Ishikawa (cell line): ENCODE results near the gene NDUFB6.

ENCODE experiments used
- CEBPB ChIP-seq: IDR thresholded peaks from 2 replicates; pipeline ENCODE4 v1.6.1; 2012
- CREB1 ChIP-seq: IDR thresholded peaks from 2 replicates; pipeline ENCODE4 v1.6.1; 2012; ENCODE audit warnings: low read depth
- EGR1 ChIP-seq: IDR thresholded peaks from 2 replicates; pipeline ENCODE4 v1.6.1; 2012
- EP300 ChIP-seq: IDR thresholded peaks from 2 replicates; pipeline ENCODE4 v1.6.1; 2012; ENCODE audit warnings: borderline replicate concordance
- FOXM1 ChIP-seq: IDR thresholded peaks from 2 replicates; pipeline ENCODE4 v1.6.1; 2012; ENCODE audit warnings: low read depth, borderline replicate concordance
- NFIC ChIP-seq: IDR thresholded peaks from 2 replicates; pipeline ENCODE4 v1.6.1; 2012
- RAD21 ChIP-seq: IDR thresholded peaks from 2 replicates; pipeline ENCODE4 v1.6.1; 2012; ENCODE audit warnings: low read depth
- TAF1 ChIP-seq: IDR thresholded peaks from 2 replicates; pipeline ENCODE4 v1.6.1; 2012; ENCODE audit warnings: low read depth, mild to moderate bottlenecking
- TCF12 ChIP-seq: IDR thresholded peaks from 2 replicates; pipeline ENCODE4 v1.6.1; 2012; ENCODE audit warnings: low read depth
- TEAD4 ChIP-seq: IDR thresholded peaks from 2 replicates; pipeline ENCODE4 v1.6.1; 2012
- YY1 ChIP-seq: IDR thresholded peaks from 2 replicates; pipeline ENCODE4 v1.6.1; 2012; ENCODE audit warnings: low read depth
- ZBTB7A ChIP-seq: IDR thresholded peaks from 2 replicates; pipeline ENCODE4 v1.6.1; 2012; ENCODE audit warnings: low read depth
- TF ChIP-seq, protein P1 (sequence below): IDR thresholded peaks from 2 replicates; pipeline ENCODE4 v1.6.1; 2012
- TF ChIP-seq, protein P2 (sequence below): IDR thresholded peaks from 2 replicates; pipeline ENCODE4 v1.6.1; 2012
- TF ChIP-seq, protein P3 (sequence below): IDR thresholded peaks from 2 replicates; pipeline ENCODE4 v1.6.1; 2012; ENCODE audit warnings: low read depth, mild to moderate bottlenecking

The NDUFB6 gene

DNA sequence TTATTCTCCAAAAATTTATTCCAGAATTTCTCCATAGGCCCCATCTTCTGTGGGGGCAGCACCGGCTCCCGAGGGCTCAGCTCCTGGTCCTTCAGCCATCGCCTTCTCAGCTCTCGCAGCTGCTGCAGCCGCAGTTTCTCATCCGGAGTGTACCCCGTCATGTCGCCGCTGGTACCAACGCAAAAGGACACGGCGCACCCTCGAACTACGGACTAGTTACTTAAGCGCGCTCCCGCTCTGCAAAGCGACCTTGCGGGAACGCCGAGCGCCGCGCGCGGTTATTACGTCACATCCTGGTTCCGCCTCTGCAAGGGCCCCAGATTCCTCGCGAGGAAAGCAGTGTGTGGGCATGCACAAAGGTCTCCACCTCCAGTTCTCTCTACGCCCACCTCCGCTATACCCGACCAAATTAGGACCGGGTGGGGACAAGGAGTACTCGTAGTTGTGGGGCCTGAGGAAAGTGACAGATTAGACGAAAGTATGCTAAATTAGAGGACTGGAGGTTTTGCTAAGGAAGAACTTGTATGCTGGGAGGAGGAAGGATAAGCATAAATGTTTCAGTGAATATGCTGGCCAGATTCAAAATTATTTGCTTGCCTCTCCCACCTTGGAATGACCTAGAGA is at the start of gene NDUFB6:
NDUFB6 (minus strand) TSS at position 260 of the 624 bp plus-strand sequence; CDS start at position 161, 99 bp downstream.
- TF ChIP-seq TCF12: no peak
- TF ChIP-seq CREB1: peak; percentile 91
- TF ChIP-seq CEBPB: no peak
- TF ChIP-seq, protein P1, sequence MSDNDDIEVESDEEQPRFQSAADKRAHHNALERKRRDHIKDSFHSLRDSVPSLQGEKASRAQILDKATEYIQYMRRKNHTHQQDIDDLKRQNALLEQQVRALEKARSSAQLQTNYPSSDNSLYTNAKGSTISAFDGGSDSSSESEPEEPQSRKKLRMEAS: peak; percentile 89
- peak; percentile 29; the same call in 1 of the 2 replicates for TF ChIP-seq EP300
- peak; percentile 81 for TF ChIP-seq TAF1
- no peak for TF ChIP-seq ZBTB7A
- TF ChIP-seq EGR1: peak; percentile 64
- peak; percentile 45 for TF ChIP-seq TEAD4

DNA sequence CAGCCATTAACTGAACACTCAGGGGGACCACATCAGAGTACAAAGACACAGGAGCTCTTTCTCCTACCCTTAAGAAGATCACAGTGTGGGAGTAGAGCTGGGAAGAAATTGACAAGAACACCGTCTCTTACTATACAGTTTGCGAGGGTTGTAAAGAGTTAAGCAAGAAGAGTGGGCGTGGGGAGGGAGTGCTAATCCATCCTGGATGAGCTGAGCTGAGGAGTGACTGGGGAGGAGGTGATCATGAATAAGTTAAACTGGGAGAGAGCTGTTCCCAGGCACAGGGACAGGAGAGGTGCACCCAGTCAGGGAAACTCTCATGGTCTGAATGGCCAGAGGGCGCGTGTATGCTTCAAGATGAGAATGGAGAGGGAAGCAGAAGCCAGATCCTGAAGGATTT is 45.3 kb upstream of the NDUFB6 start:
- TF ChIP-seq EP300: no peak
- no peak for TF ChIP-seq TEAD4
- no peak for TF ChIP-seq TCF12
- TF ChIP-seq NFIC: no peak
- no peak for TF ChIP-seq TAF1
- TF ChIP-seq, protein P1: no peak
- no peak for TF ChIP-seq FOXM1
- no peak for TF ChIP-seq CEBPB
- no peak for TF ChIP-seq ZBTB7A
- TF ChIP-seq, protein P2, sequence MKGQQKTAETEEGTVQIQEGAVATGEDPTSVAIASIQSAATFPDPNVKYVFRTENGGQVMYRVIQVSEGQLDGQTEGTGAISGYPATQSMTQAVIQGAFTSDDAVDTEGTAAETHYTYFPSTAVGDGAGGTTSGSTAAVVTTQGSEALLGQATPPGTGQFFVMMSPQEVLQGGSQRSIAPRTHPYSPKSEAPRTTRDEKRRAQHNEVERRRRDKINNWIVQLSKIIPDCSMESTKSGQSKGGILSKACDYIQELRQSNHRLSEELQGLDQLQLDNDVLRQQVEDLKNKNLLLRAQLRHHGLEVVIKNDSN: no peak
- TF ChIP-seq YY1: no peak
- no peak for TF ChIP-seq RAD21
- TF ChIP-seq, protein P3, sequence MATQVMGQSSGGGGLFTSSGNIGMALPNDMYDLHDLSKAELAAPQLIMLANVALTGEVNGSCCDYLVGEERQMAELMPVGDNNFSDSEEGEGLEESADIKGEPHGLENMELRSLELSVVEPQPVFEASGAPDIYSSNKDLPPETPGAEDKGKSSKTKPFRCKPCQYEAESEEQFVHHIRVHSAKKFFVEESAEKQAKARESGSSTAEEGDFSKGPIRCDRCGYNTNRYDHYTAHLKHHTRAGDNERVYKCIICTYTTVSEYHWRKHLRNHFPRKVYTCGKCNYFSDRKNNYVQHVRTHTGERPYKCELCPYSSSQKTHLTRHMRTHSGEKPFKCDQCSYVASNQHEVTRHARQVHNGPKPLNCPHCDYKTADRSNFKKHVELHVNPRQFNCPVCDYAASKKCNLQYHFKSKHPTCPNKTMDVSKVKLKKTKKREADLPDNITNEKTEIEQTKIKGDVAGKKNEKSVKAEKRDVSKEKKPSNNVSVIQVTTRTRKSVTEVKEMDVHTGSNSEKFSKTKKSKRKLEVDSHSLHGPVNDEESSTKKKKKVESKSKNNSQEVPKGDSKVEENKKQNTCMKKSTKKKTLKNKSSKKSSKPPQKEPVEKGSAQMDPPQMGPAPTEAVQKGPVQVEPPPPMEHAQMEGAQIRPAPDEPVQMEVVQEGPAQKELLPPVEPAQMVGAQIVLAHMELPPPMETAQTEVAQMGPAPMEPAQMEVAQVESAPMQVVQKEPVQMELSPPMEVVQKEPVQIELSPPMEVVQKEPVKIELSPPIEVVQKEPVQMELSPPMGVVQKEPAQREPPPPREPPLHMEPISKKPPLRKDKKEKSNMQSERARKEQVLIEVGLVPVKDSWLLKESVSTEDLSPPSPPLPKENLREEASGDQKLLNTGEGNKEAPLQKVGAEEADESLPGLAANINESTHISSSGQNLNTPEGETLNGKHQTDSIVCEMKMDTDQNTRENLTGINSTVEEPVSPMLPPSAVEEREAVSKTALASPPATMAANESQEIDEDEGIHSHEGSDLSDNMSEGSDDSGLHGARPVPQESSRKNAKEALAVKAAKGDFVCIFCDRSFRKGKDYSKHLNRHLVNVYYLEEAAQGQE: no peak
- no peak for TF ChIP-seq CREB1
- no peak for TF ChIP-seq EGR1

DNA sequence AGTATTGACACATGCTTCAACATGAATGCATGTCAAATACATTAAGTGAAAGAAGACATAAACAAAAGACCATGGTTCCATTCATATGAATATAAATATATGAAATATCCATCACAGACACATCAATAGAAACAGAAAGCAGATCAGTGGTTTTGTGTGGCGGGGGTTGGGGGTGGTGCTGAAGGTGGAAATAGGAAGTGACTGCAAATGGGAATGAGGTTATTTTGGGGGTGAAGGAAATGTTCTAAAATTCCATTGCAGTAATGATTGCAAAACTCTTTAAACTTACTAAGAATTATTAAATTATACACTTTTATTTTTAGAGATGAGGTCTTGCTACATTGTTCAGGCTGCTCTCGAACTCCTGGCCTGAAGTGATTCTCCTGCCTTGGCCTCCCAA is 33.9 kb upstream of the NDUFB6 start:
- TF ChIP-seq, protein P3: no peak
- no peak for TF ChIP-seq EP300
- TF ChIP-seq FOXM1: no peak
- no peak for TF ChIP-seq EGR1
- TF ChIP-seq CEBPB: no peak

DNA sequence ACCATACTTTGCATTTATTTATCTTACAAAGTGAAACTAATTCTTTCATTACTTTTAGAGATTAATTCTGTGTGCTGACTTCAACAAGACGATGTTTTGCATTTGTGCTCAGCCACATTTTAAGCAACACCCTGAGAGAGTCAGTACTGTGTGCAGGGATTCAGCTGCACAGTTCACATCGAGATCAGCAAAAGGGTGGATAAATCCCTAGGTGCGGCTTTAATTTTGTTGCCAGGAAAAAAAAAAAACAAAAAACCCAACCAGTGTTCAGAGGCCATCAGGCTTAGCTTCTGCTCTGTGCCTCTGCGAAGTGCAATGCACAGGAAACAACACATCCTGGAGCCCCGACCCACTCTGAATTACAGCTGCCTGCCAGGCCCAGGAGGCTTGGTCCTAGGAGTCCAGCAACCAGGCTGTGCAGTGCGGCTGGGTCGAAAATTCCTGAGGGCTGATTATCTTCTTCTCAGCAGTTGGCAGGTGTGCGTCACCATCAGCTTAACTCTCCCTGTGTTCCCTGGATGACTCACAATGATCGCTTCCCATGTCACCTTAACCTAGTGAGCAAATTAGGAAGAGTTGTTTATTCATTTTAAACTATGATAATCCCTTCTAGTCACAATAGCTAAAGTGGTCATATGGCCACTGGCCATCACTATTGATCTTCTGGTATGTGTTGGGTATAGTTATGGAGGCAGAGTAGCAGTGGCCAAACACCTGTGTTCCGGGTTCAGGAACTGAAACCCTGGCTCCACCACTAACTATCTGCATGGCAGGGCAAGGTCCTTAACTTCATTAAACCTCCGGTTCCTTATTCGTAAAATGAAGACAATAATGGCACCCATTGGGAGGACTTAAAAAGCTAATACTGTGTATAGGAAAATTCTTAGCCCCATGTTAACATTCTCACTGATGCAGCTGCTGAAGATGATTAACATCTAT is 31.2 kb upstream of the NDUFB6 start:
- TF ChIP-seq EP300: no peak
- no peak for TF ChIP-seq YY1
- TF ChIP-seq TCF12: no peak
- no peak for TF ChIP-seq FOXM1
- no peak for TF ChIP-seq NFIC
- TF ChIP-seq, protein P1: no peak

DNA sequence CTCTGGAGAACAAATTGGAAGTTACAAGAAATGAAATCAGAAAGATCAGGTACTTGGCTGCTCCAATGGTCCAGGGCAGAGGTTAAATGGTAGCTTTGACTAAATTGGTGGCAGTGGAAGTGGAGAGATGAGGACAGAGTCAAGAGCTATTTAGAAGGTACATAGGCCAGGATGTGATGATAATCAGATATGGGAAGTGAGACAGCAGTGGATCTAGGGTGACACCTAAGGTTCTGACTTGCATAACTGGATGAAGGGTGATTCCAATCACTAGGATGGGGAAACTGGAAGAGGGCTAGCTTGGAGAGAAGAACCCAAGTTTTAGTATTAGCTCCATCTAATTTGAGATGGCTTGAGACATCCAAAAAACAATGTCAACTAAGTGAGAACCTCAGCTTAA is 24.0 kb upstream of the NDUFB6 start:
- TF ChIP-seq YY1 (no peak), TAF1 (no peak), TCF12 (no peak), ZBTB7A (no peak), NFIC (no peak)
- TF ChIP-seq, protein P1: no peak
